ENCODE data around the gene TGM2. TPM values are rescaled to one million over a fixed set of nuclear protein-coding genes. Genes with fewer than 3 reads are reported as not detected.

The TGM2 gene
- total and polyA plus RNA-seq, 12 donors: 13.4 to 262 (median 98.3) TPM

GRCh38 chr20:38205001-38205400, 39.9 kb upstream of the TGM2 start:
- intact Hi-C loops (cut with DNase I): no loop called here
- no peak overlapping the region for H3K4me3 ChIP-seq
- DNase-seq: no peak
- no peaks in the 10 kb centered on the region for H3K9me3 ChIP-seq (replicated peaks in 1 of 3)
- H3K27me3 ChIP-seq: no peaks in the 10 kb centered on the region
- WGBS, 4 donors: 72 to 83% (median 75%) methylated on average over 3 of the region's 3 CpGs
- no peaks in the 10 kb centered on the region for H3K4me1 ChIP-seq (replicated peaks in 1 of 2)
- H3K36me3 ChIP-seq (replicated peaks in 1 of 2): no peaks in the 10 kb centered on the region
- TF ChIP-seq CTCF (IDR thresholded peaks at IDR 0.05) (no peak), POLR2A (IDR thresholded peaks at IDR 0.05) (no peak)
- no peak overlapping the region for H3K27ac ChIP-seq

GRCh38 chr20:38203981-38204357, 38.9 kb upstream of the TGM2 start:
- Histone ChIP-seq H3K27me3 (no peaks in the 10 kb centered on the region), H3K36me3 (replicated peaks in 1 of 2) (no peaks in the 10 kb centered on the region), H3K4me1 (replicated peaks in 1 of 2) (no peaks in the 10 kb centered on the region), H3K27ac (no peak overlapping the region), H3K9me3 (replicated peaks in 1 of 3) (no peaks in the 10 kb centered on the region), H3K4me3 (no peak overlapping the region)
- DNase-seq: no peak
- intact Hi-C loops (cut with DNase I): no loop called here
- no peak for TF ChIP-seq POLR2A (IDR thresholded peaks at IDR 0.05)
- TF ChIP-seq CTCF (IDR thresholded peaks at IDR 0.05): no peak
- 72 to 93% (median 75%) methylated on average over 2 of the region's 2 CpGs for WGBS, 4 donors

GRCh38 chr20:38203337-38203980, 38.4 kb upstream of the TGM2 start:
- peak in 1 of 7 donors; percentile 27 for DNase-seq

GRCh38 chr20:38202982-38203293, 37.9 kb upstream of the TGM2 start:
- no peak overlapping the region for H3K4me3 ChIP-seq
- peak in 1 of 7 donors; percentile 15 for DNase-seq
- TF ChIP-seq POLR2A (IDR thresholded peaks at IDR 0.05): no peak
- no peak for TF ChIP-seq CTCF (IDR thresholded peaks at IDR 0.05)
- H3K4me1 ChIP-seq (replicated peaks in 1 of 2): no peaks in the 10 kb centered on the region
- 89 to 93% (median 91%) methylated on average over 8 of the region's 8 CpGs for WGBS, 4 donors
- no peak overlapping the region for H3K27ac ChIP-seq
- H3K27me3 ChIP-seq: no peaks in the 10 kb centered on the region
- intact Hi-C loops (cut with DNase I): no loop called here
- H3K36me3 ChIP-seq (replicated peaks in 1 of 2): no peaks in the 10 kb centered on the region
- H3K9me3 ChIP-seq (replicated peaks in 1 of 3): no peaks in the 10 kb centered on the region

More at GRCh38 chr20:38203337-38203980, 38.4 kb upstream of the TGM2 start:
- Histone ChIP-seq H3K27ac (no peak overlapping the region), H3K4me1 (replicated peaks in 1 of 2) (no peaks in the 10 kb centered on the region), H3K36me3 (replicated peaks in 1 of 2) (no peaks in the 10 kb centered on the region), H3K4me3 (no peak overlapping the region), H3K27me3 (no peaks in the 10 kb centered on the region), H3K9me3 (replicated peaks in 1 of 3) (no peaks in the 10 kb centered on the region)
- no peak for TF ChIP-seq CTCF (IDR thresholded peaks at IDR 0.05)
- TF ChIP-seq POLR2A (IDR thresholded peaks at IDR 0.05): no peak
- WGBS, 4 donors: 76 to 88% (median 76%) methylated on average over 6 of the region's 6 CpGs
- intact Hi-C loops (cut with DNase I): no loop called here
